HEK293 (cell line): ENCODE results near the gene EXOC1.

Experiments used
- CTCF ChIA-PET: fragments of 350-600 bp; formaldehyde crosslinking; extraction: SDS; loops from one replicate; lab custom pipeline; 2021; ENCODE audit warnings: antibody characterized with exemption; lab: Yijun Ruan, JAX
- POLR2A ChIA-PET: fragments of 300-600 bp; formaldehyde crosslinking; extraction: SDS; loops from one replicate; lab custom pipeline; 2020; ENCODE audit warnings: antibody characterized with exemption, inconsistent platforms; lab: Yijun Ruan, JAX
- H3K27ac ChIP-seq: fragments of 200-500 bp; sonication (Bioruptor generic); 2 replicates; pipeline ENCODE4 v1.5.1; 2014; ENCODE audit warnings: low read depth, low read length, control low read depth, inconsistent platforms; ENCODE audit errors: extremely low read depth
- H3K36me3 ChIP-seq, 2 experiments: fragments of 200-500 bp in 1 of 2; sonication (Bioruptor generic) in 1 of 2; 1 replicate in 1 of 2; 2 replicates in 1 of 2; pipeline ENCODE4 v1.5.1; 2014 to 2017; ENCODE audit warnings: inconsistent platforms in 2 of 2, low read length in 2 of 2; ENCODE audit not compliant: control insufficient read depth in 2 of 2, insufficient read depth in 1 of 2
- H3K4me1 ChIP-seq: fragments of 200-500 bp; sonication (Bioruptor generic); 2 replicates; pipeline ENCODE4 v1.5.1; 2014; ENCODE audit warnings: mild to moderate bottlenecking, low read length, inconsistent platforms; ENCODE audit not compliant: control insufficient read depth, insufficient read depth
- H3K4me3 ChIP-seq: 2 replicates; pipeline ENCODE4 v1.5.1; 2011; ENCODE audit warnings: low read depth, mild to moderate bottlenecking, control low read depth, low read length, moderate library complexity
- H3K9me3 ChIP-seq: fragments of 200-500 bp; sonication (Bioruptor generic); 2 replicates; pipeline ENCODE4 v1.5.1; 2014; ENCODE audit warnings: low read depth, low read length, inconsistent platforms; ENCODE audit not compliant: control insufficient read depth, insufficient read depth
- HOXA7 ChIP-seq: sonication (generic); formaldehyde crosslinking; IDR thresholded peaks from 2 replicates; pipeline ENCODE4 v1.8.1; 2022; ENCODE audit warnings: missing genetic modification reagents, borderline replicate concordance
- TRIM28 ChIP-seq: IDR thresholded peaks from 2 replicates; pipeline ENCODE4 v1.6.1; 2011; ENCODE audit warnings: low read length, control low read depth, borderline replicate concordance
- ZBTB7A ChIP-seq: fragments of 450-650 bp; formaldehyde crosslinking; IDR thresholded peaks from 2 replicates; pipeline ENCODE4 v1.5.1; 2016; ENCODE audit warnings: low read depth, missing biosample characterization, missing genetic modification characterization
- ZNF114 ChIP-seq: fragments of 450-650 bp; formaldehyde crosslinking; IDR thresholded peaks from 2 replicates; pipeline ENCODE4 v1.5.0; 2017; ENCODE audit warnings: missing biosample characterization, missing genetic modification characterization
- ZNF140 ChIP-seq: fragments of 450-650 bp; formaldehyde crosslinking; IDR thresholded peaks from 2 replicates; pipeline ENCODE4 v1.5.1; 2016; ENCODE audit warnings: missing biosample characterization, missing genetic modification characterization
- ZNF184 ChIP-seq: fragments of 450-650 bp; IDR thresholded peaks from 2 replicates; pipeline ENCODE4 v1.5.1; 2018; ENCODE audit warnings: missing biosample characterization, mild to moderate bottlenecking, missing genetic modification characterization
- ZNF19 ChIP-seq: fragments of 450-650 bp; formaldehyde crosslinking; IDR thresholded peaks from 2 replicates; pipeline ENCODE4; 2016; ENCODE audit warnings: missing biosample characterization, missing genetic modification characterization, low read depth
- ZNF202 ChIP-seq: fragments of 450-650 bp; formaldehyde crosslinking; IDR thresholded peaks from 2 replicates; pipeline ENCODE4 v1.5.1; 2016; ENCODE audit warnings: missing biosample characterization, missing genetic modification characterization, borderline replicate concordance
- ZNF211 ChIP-seq: fragments of 450-650 bp; formaldehyde crosslinking; IDR thresholded peaks from 2 replicates; pipeline ENCODE4 v1.5.1; 2016; ENCODE audit warnings: low read depth, missing biosample characterization, missing genetic modification characterization
- ZNF221 ChIP-seq: fragments of 450-650 bp; formaldehyde crosslinking; IDR thresholded peaks from 2 replicates; pipeline ENCODE4 v1.5.1; 2017; ENCODE audit warnings: missing biosample characterization, missing genetic modification characterization, borderline replicate concordance
- ZNF324 ChIP-seq: fragments of 450-650 bp; formaldehyde crosslinking; IDR thresholded peaks from 2 replicates; pipeline ENCODE4 v1.5.1; 2016; ENCODE audit warnings: missing biosample characterization, missing genetic modification characterization
- ZNF350 ChIP-seq: fragments of 450-650 bp; formaldehyde crosslinking; IDR thresholded peaks from 2 replicates; pipeline ENCODE4 v1.5.0; 2017; ENCODE audit warnings: missing biosample characterization, mild to moderate bottlenecking, missing genetic modification characterization
- ZNF404 ChIP-seq: fragments of 450-650 bp; formaldehyde crosslinking; IDR thresholded peaks from 2 replicates; pipeline ENCODE4 v1.5.1; 2017; ENCODE audit warnings: missing biosample characterization, missing genetic modification characterization
- ZNF514 ChIP-seq: fragments of 450-650 bp; formaldehyde crosslinking; IDR thresholded peaks from 2 replicates; pipeline ENCODE4 v1.5.1; 2016; ENCODE audit warnings: missing biosample characterization, missing genetic modification characterization
- ZNF549 ChIP-seq: fragments of 450-650 bp; IDR thresholded peaks from 2 replicates; pipeline ENCODE4 v1.5.1; 2018; ENCODE audit warnings: missing biosample characterization, missing genetic modification characterization, mild to moderate bottlenecking, inconsistent platforms, moderate library complexity
- ZNF571 ChIP-seq: fragments of 450-650 bp; formaldehyde crosslinking; IDR thresholded peaks from 2 replicates; pipeline ENCODE4 v1.5.0; 2017; ENCODE audit warnings: missing biosample characterization, missing genetic modification characterization
- ZNF596 ChIP-seq: fragments of 450-650 bp; IDR thresholded peaks from 2 replicates; pipeline ENCODE4 v1.5.0; 2018; ENCODE audit warnings: missing biosample characterization, mild to moderate bottlenecking, missing genetic modification characterization, moderate library complexity
- ZNF660 ChIP-seq: fragments of 450-650 bp; IDR thresholded peaks from 2 replicates; pipeline ENCODE4 v1.5.1; 2018; ENCODE audit warnings: missing biosample characterization, mild to moderate bottlenecking, missing genetic modification characterization
- ZNF670 ChIP-seq: fragments of 450-650 bp; formaldehyde crosslinking; IDR thresholded peaks from 2 replicates; pipeline ENCODE4 v1.5.1; 2016; ENCODE audit warnings: missing biosample characterization, missing genetic modification characterization, low read depth
- ZNF837 ChIP-seq: fragments of 450-650 bp; formaldehyde crosslinking; IDR thresholded peaks from 2 replicates; pipeline ENCODE4 v1.5.1; 2016; ENCODE audit warnings: missing biosample characterization, missing genetic modification characterization
- ZSCAN18 ChIP-seq: fragments of 450-650 bp; formaldehyde crosslinking; IDR thresholded peaks from 2 replicates; pipeline ENCODE4 v1.5.1; 2016; ENCODE audit warnings: missing biosample characterization, missing genetic modification characterization
- ZXDB ChIP-seq: fragments of 450-650 bp; formaldehyde crosslinking; IDR thresholded peaks from 2 replicates; pipeline ENCODE4 v1.5.1; 2016; ENCODE audit warnings: missing biosample characterization, missing genetic modification characterization

EXOC1 gene

GRCh38 chr4:55851885-55852284 is 1.6 kb upstream of the EXOC1 start:
- H3K27ac ChIP-seq = no peak overlapping the region

GRCh38 chr4:55854129-55854528 is 681 bp downstream of the EXOC1 start:
- CTCF ChIA-PET = interaction anchor here (1.1 to 1.5 kb wide), 2 partner anchors 11 to 12 kb away, joined by 3 to 6 read pairs; no protein-coding TSS in a partner anchor
- H3K36me3 ChIP-seq = peaks cover 0 to 6% of the 10 kb centered on the region in 2 experiments; a peak in 1 of 3 replicates
- POLR2A ChIA-PET = interaction anchor here (1.3 to 1.6 kb wide), 2 partner anchors 10 to 533 kb away, joined by 4 read pairs; partner anchors contain the start of gene AASDH
- H3K4me3 ChIP-seq = peak overlapping the region; percentile 94
- H3K4me1 ChIP-seq = no peaks in the 10 kb centered on the region
- TF ChIP-seq ZNF514 (no peak), ZNF670 (no peak), ZNF404 (tag by site-specific recombination) (no peak), ZNF211 (tag by site-specific recombination) (no peak), ZNF571 (no peak), ZNF596 (tag by site-specific recombination) (no peak), ZNF837 (tag by site-specific recombination) (no peak), ZNF114 (no peak), ZNF202 (tag by site-specific recombination) (no peak), ZNF19 (no peak), ZNF324 (tag by site-specific recombination) (no peak), ZNF660 (tag by site-specific recombination) (no peak), ZNF221 (no peak), HOXA7 (CRISPR knock-in tag) (no peak), TRIM28 (no peak), ZSCAN18 (no peak)
- H3K27ac ChIP-seq = peak overlapping the region; percentile 73; the same call in 1 of the 2 replicates
- H3K9me3 ChIP-seq = no peaks in the 10 kb centered on the region

More at GRCh38 chr4:55851885-55852284, 1.6 kb upstream of the EXOC1 start:
- no peaks in the 10 kb centered on the region for H3K4me1 ChIP-seq
- H3K36me3 ChIP-seq = no peaks in the 10 kb centered on the region
- no peaks in the 10 kb centered on the region for H3K9me3 ChIP-seq
- H3K4me3 ChIP-seq = no peak overlapping the region
- POLR2A ChIA-PET = no interaction called here
- CTCF ChIA-PET = interaction anchor here (0.7 kb wide), 1 partner anchor 849 kb away, joined by 4 read pairs; no protein-coding TSS in a partner anchor
- TF ChIP-seq ZNF549 (tag by site-specific recombination) = no peak
- no peak for TF ChIP-seq ZBTB7A (tag by site-specific recombination)
- no peak for TF ChIP-seq ZNF350 (tag by site-specific recombination)
- no peak for TF ChIP-seq ZXDB (tag by site-specific recombination)
- TF ChIP-seq, all 188 proteins: peak for 0

GRCh38 chr4:55857586-55857985 is 4.1 kb downstream of the EXOC1 start:
- CTCF ChIA-PET = interaction anchor here (0.7 kb wide), 1 partner anchor 175 kb away, joined by 3 read pairs; no protein-coding TSS in a partner anchor
- H3K4me1 ChIP-seq = no peaks in the 10 kb centered on the region
- no peak overlapping the region for H3K27ac ChIP-seq
- peaks cover 0 to 16% of the 10 kb centered on the region in 2 experiments; a peak in 2 of 3 replicates for H3K36me3 ChIP-seq
- TF ChIP-seq ZNF140 (tag by site-specific recombination) (no peak), ZNF184 (tag by site-specific recombination) (peak; percentile 94)
- POLR2A ChIA-PET = no interaction called here
- no peak overlapping the region for H3K4me3 ChIP-seq
- no peaks in the 10 kb centered on the region for H3K9me3 ChIP-seq
